Measurements from ENCODE around the gene SEPHS2. TPM values are rescaled to one million over a fixed set of nuclear protein-coding genes. Genes with fewer than 3 reads are reported as not detected.

Gene SEPHS2, protein sequence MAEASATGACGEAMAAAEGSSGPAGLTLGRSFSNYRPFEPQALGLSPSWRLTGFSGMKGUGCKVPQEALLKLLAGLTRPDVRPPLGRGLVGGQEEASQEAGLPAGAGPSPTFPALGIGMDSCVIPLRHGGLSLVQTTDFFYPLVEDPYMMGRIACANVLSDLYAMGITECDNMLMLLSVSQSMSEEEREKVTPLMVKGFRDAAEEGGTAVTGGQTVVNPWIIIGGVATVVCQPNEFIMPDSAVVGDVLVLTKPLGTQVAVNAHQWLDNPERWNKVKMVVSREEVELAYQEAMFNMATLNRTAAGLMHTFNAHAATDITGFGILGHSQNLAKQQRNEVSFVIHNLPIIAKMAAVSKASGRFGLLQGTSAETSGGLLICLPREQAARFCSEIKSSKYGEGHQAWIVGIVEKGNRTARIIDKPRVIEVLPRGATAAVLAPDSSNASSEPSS
- total RNA-seq: 10 to 100 TPM; 22.8 to 42.9 (median 32.1) TPM

DNA sequence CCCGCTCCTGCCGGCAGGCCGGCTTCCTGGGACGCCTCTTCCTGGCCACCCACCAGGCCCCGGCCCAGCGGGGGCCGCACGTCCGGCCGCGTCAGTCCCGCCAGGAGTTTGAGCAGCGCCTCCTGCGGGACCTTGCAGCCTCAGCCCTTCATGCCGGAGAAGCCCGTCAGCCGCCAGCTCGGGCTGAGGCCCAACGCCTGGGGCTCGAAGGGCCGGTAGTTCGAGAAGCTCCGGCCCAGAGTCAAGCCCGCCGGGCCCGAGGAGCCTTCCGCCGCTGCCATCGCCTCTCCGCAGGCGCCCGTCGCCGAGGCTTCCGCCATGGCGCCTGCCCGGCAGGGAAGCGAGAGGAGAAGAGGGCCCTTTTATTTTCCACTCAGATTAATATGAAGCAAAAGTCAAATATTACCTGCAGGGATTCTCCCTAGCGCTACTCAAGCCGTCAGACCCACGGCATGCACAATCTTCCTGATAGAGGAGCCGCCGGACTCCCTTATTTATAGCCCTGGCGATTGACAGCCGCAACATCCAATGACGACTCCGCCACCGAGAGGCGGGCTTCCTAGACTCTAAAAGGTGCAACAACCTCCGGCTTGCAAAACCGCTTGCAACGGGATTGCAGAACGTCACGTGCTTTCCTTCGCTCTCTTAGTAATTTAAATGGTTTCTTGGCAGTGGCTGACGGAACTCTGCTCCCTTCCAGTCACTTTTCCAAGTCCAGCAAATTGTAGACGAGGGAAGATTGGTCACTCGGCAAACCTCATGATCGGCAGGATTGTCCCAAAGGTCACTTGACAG, at the start of gene SEPHS2:
Gene SEPHS2, minus strand, starts transcription at position 467 of the 795 bp plus-strand sequence. Its CDS starts 147 bp downstream, at position 320.
- TF ChIP-seq, protein P1, sequence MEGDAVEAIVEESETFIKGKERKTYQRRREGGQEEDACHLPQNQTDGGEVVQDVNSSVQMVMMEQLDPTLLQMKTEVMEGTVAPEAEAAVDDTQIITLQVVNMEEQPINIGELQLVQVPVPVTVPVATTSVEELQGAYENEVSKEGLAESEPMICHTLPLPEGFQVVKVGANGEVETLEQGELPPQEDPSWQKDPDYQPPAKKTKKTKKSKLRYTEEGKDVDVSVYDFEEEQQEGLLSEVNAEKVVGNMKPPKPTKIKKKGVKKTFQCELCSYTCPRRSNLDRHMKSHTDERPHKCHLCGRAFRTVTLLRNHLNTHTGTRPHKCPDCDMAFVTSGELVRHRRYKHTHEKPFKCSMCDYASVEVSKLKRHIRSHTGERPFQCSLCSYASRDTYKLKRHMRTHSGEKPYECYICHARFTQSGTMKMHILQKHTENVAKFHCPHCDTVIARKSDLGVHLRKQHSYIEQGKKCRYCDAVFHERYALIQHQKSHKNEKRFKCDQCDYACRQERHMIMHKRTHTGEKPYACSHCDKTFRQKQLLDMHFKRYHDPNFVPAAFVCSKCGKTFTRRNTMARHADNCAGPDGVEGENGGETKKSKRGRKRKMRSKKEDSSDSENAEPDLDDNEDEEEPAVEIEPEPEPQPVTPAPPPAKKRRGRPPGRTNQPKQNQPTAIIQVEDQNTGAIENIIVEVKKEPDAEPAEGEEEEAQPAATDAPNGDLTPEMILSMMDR (IDR thresholded peaks at IDR 0.05): no peak
- ATAC-seq (ENCODE audit: low FRiP score) (peak; percentile 97), DNase-seq (ENCODE audit: low spot score) (peak; percentile 100)

DNA sequence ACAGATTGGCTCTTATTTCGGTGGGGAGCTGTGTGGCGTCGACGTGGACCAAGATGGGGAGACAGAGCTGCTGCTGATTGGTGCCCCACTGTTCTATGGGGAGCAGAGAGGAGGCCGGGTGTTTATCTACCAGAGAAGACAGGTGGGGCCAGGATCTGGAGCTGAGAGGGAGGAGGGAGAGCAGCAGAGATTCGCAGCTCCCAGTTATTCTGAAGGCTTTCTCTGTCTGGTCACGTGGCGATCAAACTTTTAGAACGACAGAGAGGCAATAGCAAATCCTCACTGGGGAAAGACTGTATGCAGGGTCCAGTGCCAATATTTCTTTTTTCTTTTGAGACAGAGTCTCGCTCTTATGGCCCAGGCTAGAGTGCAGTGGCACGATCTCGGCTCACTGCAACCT, 49.0 kb upstream of the SEPHS2 start:
- TF ChIP-seq, protein P1 (IDR thresholded peaks at IDR 0.05): no peak
- no peak for ATAC-seq (ENCODE audit: low FRiP score)

DNA sequence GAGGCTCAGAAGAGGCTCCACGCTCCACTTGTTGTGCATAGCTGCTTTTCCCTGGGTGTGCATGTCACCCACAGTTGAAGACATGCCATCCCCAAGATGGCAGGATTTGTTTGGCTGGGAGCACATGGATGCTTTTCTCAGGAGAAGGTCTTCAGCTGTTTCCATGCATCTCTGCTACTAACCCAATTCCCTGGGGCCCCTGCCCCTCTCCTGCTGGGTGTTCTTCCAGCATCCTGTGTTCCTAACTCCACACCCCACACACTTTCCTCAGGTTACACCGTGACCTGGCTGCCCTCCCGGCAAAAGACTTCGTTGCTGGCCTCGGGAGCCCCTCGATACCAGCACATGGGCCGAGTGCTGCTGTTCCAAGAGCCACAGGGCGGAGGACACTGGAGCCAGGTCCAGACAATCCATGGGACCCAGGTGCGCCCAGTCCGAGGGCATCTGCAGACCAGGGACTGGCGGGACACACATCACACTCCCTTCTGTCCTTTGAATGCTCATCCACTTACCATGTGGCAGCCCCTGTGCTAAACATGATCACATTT, 48.3 kb upstream of the SEPHS2 start:
- TF ChIP-seq, protein P1 (IDR thresholded peaks at IDR 0.05): no peak
- DNase-seq (ENCODE audit: low spot score) (no peak), ATAC-seq (ENCODE audit: low FRiP score) (no peak)

More for the DNA sequence above, 49.0 kb upstream of the SEPHS2 start:
- DNase-seq (ENCODE audit: low spot score): no peak

DNA sequence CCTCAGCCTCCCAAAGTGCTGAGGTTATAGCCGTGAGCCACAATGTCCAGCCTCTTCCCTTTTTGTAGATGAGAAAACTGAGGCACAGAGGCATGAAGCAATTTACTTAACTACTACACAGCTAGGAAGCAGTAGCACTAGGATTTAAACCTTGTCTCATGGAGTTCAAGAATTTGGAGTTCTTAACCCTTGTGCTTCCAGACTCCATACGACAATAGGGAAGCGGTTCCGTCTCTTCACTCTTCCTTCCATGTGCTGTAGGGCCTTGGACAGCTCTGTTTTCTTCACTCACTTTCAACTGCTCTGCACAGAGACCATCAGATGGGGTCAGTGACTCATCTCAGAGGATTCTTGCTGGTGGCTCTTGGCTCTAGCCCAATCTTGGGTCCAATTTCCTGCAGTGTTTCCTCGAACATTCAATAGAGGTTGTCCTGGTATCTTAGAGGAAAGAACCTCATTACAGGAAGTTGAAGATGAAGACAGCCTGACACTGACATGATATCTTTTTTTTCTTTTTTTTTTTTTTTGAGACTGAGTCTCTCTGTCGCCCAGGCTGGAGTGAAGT, 46.2 kb upstream of the SEPHS2 start:
- TF ChIP-seq, protein P1 (IDR thresholded peaks at IDR 0.05): no peak
- DNase-seq (ENCODE audit: low spot score): no peak
- no peak for ATAC-seq (ENCODE audit: low FRiP score)

DNA sequence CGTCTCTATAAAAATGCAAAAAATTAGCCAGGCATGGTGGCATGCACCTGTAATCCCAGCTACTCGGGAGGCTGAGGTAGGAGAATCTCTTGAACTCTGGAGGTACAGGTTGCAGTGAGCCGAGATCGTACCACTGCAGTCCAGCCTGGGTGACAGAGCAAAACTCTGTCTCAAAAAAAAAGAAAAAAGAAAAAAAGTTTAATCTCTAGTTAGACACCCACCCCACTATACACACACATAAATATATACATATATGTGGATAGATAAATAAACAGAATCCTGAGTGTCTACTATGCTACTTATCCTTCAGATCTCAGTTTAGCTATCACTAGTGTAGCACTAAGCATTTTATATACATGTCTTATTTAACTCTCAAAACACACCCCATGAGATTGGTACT, 45.6 kb upstream of the SEPHS2 start:
- TF ChIP-seq, protein P1 (IDR thresholded peaks at IDR 0.05): no peak
- ATAC-seq (ENCODE audit: low FRiP score): no peak
- DNase-seq (ENCODE audit: low spot score): no peak

DNA sequence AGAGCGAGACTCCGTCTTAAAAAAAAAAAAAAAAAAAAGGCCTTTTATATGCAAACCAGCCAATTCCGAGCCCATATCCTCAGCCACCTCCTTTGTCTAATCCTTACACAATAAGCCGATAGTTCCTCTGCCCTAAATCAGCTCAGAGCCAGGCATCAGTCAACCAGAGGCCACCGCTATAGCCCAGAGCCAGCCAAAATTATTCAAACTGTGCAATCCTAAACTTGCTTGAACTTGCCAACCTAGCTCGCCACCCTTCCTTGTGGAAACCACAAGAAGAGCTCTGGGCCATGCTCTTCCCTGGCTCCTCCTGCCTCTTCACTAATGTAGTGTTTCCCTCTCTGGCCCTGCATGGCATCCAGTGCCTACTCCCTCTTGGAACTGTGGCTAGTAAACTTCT, 44.5 kb upstream of the SEPHS2 start:
- DNase-seq (ENCODE audit: low spot score): no peak
- TF ChIP-seq, protein P1 (IDR thresholded peaks at IDR 0.05): no peak
- no peak for ATAC-seq (ENCODE audit: low FRiP score)
